ENCODE results near the gene TRAPPC6A. TPM values are rescaled to one million over a fixed set of nuclear protein-coding genes. Genes with fewer than 3 reads are reported as not detected.

TRAPPC6A gene
- total and polyA plus RNA-seq, 2 donors (not counting 1 experiment from before 2014, with no cell fraction given), result 40.3 to 79.0 TPM

DNA sequence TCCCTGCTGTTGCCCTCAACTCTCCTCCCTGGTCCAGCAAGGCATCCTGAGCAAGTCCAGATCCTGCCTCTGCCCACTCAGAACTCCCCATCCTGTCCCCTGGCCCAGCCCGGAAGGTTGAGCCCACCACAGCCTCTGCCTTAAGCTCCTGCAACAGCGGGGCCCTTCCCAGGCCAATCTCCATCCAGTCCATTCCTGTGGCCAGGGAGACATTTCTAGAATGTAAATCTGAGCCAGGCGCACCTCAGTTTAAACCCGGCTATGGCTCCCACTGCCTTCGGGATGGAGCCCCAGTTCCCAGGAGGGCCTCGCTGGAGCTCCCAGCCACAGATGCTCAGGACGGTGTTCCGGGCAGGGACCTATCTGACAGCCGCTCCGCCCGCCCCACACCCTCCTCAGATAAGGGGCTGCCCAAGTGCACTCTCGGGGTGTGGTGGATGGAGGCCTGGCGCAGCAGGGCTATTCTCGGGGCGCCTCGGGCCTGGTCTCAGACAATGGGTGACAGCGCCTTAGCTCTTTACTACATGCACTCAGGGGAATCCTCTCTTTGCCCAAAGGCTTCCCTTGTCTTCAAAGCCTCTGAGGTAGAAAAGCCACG, 5.3 kb downstream of the TRAPPC6A start:
- no peak for ATAC-seq (ENCODE audit: low read depth)
- ChIA-PET CTCF (no interaction called here), POLR2A (no interaction called here)
- Histone ChIP-seq H3K36me3 (replicated peaks in 1 of 2; ENCODE audit: control extremely low read depth in 1 of 2, control insufficient read depth in 1 of 2, extremely low read depth in 1 of 2, insufficient read depth in 2 of 2, low read length in 1 of 2) (peaks cover 0 to 7% of the 10 kb centered on the region in 2 experiments), H3K4me2 (replicated peaks; ENCODE audit: low read depth, low read length, poor library complexity, severe bottlenecking) (peak overlapping the region; percentile 35), H4K20me1 (ENCODE audit: control insufficient read depth, insufficient read depth, low read length, poor library complexity, severe bottlenecking) (peaks cover 26% of the 10 kb centered on the region), H3K27ac (ENCODE audit: low read length in 2 of 2) (no peak overlapping the region), H3K79me2 (ENCODE audit: control insufficient read depth, insufficient read depth, low read length) (peaks cover 77% of the 10 kb centered on the region), H3K4me3 (ENCODE audit: control extremely low read depth in 1 of 5, extremely low read depth in 1 of 5, insufficient read depth in 1 of 5, low read depth in 2 of 5, low read length in 4 of 5) (no peak overlapping the region), H2AFZ (ENCODE audit: insufficient read depth, low read depth, low read length, poor library complexity, severe bottlenecking) (no peak overlapping the region), H3K9me3 (ENCODE audit: control extremely low read depth in 1 of 3, control insufficient read depth in 2 of 3, insufficient read depth in 1 of 3, low read length in 2 of 3) (no peaks in the 10 kb centered on the region), H3K27me3 (replicated peaks in 1 of 4; ENCODE audit: control extremely low read depth in 1 of 4, control insufficient read depth in 3 of 4, insufficient read depth in 4 of 4, low read length in 3 of 4) (no peaks in the 10 kb centered on the region), H3K4me1 (ENCODE audit: control insufficient read depth in 2 of 2, insufficient read depth in 2 of 2, low read length in 2 of 2) (peaks cover 23 to 39% of the 10 kb centered on the region in 2 donors), H3K9ac (ENCODE audit: low read length) (no peak overlapping the region)
- H3K27me3 Mint-ChIP-seq, result no peaks in the 10 kb centered on the region
- H3K4me1 Mint-ChIP-seq, result peaks cover 27% of the 10 kb centered on the region
- WGBS (ENCODE audit: insufficient coverage), result 100% methylated on average over 7 of the region's 18 CpGs
- no peaks in the 10 kb centered on the region for H3K9me3 Mint-ChIP-seq (ENCODE audit: insufficient read depth)
- no peak for DNase-seq
- intact Hi-C loops (cut with micrococcal nuclease), result no loop called here
- no peak overlapping the region for H3K27ac Mint-ChIP-seq
- no peak overlapping the region for H3K4me3 Mint-ChIP-seq
- TF ChIP-seq, protein P1, sequence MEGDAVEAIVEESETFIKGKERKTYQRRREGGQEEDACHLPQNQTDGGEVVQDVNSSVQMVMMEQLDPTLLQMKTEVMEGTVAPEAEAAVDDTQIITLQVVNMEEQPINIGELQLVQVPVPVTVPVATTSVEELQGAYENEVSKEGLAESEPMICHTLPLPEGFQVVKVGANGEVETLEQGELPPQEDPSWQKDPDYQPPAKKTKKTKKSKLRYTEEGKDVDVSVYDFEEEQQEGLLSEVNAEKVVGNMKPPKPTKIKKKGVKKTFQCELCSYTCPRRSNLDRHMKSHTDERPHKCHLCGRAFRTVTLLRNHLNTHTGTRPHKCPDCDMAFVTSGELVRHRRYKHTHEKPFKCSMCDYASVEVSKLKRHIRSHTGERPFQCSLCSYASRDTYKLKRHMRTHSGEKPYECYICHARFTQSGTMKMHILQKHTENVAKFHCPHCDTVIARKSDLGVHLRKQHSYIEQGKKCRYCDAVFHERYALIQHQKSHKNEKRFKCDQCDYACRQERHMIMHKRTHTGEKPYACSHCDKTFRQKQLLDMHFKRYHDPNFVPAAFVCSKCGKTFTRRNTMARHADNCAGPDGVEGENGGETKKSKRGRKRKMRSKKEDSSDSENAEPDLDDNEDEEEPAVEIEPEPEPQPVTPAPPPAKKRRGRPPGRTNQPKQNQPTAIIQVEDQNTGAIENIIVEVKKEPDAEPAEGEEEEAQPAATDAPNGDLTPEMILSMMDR (IDR thresholded peaks at IDR 0.05), result no peak
- no peak for TF ChIP-seq EZH2 (IDR thresholded peaks at IDR 0.05; ENCODE audit: borderline replicate concordance, insufficient read depth, low read depth, low read length, poor library complexity, severe bottlenecking)

DNA sequence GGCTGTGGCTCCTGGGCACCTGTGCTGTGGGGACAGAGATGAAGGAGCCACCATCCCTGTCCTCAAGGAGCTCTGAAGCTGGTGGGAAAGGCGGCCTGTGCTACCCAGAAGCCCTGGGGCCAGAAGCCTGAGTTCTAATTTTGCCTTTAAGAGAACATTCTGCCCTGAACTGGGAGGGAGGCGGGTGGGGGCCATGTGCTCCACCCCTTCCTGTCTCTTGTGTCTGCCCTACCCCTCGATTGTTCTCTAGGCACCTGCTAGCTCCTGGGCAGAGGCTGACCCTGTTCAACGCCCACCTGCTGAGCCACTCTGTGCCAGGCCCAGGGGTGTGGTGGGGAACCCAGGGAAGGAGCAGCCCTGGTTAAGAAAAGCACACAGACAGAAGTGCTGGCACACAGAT, 5.9 kb downstream of the TRAPPC6A start:
- 48% methylated on average over 4 of the region's 4 CpGs for WGBS (ENCODE audit: insufficient coverage)
- ChIA-PET POLR2A (no interaction called here), CTCF (interaction anchor here (1.6 kb wide), 1 partner anchor 15 kb away, joined by 6 read pairs; no protein-coding TSS in a partner anchor)
- Histone ChIP-seq H3K4me2 (replicated peaks; ENCODE audit: low read depth, low read length, poor library complexity, severe bottlenecking) (peak overlapping the region; percentile 35), H3K9ac (ENCODE audit: low read length) (no peak overlapping the region), H3K79me2 (ENCODE audit: control insufficient read depth, insufficient read depth, low read length) (peaks cover 72% of the 10 kb centered on the region), H3K27me3 (replicated peaks in 1 of 4; ENCODE audit: control extremely low read depth in 1 of 4, control insufficient read depth in 3 of 4, insufficient read depth in 4 of 4, low read length in 3 of 4) (no peaks in the 10 kb centered on the region), H3K27ac (ENCODE audit: low read length in 2 of 2) (no peak overlapping the region), H3K4me3 (ENCODE audit: control extremely low read depth in 1 of 5, extremely low read depth in 1 of 5, insufficient read depth in 1 of 5, low read depth in 2 of 5, low read length in 4 of 5) (no peak overlapping the region), H2AFZ (ENCODE audit: insufficient read depth, low read depth, low read length, poor library complexity, severe bottlenecking) (no peak overlapping the region), H3K4me1 (ENCODE audit: control insufficient read depth in 2 of 2, insufficient read depth in 2 of 2, low read length in 2 of 2) (peaks cover 18 to 34% of the 10 kb centered on the region in 2 donors), H4K20me1 (ENCODE audit: control insufficient read depth, insufficient read depth, low read length, poor library complexity, severe bottlenecking) (peaks cover 26% of the 10 kb centered on the region), H3K36me3 (replicated peaks in 1 of 2; ENCODE audit: control extremely low read depth in 1 of 2, control insufficient read depth in 1 of 2, extremely low read depth in 1 of 2, insufficient read depth in 2 of 2, low read length in 1 of 2) (peaks cover 0 to 7% of the 10 kb centered on the region in 2 experiments), H3K9me3 (ENCODE audit: control extremely low read depth in 1 of 3, control insufficient read depth in 2 of 3, insufficient read depth in 1 of 3, low read length in 2 of 3) (no peaks in the 10 kb centered on the region)
- Mint-ChIP-seq H3K9me3 (ENCODE audit: insufficient read depth) (no peaks in the 10 kb centered on the region), H3K27me3 (no peaks in the 10 kb centered on the region), H3K4me3 (no peak overlapping the region), H3K4me1 (peaks cover 22% of the 10 kb centered on the region), H3K27ac (no peak overlapping the region)
- peak; percentile 41 for ATAC-seq (ENCODE audit: low read depth)
- intact Hi-C loops (cut with micrococcal nuclease), result no loop called here
- TF ChIP-seq, protein P1 (IDR thresholded peaks at IDR 0.05), result no peak
- no peak for TF ChIP-seq EZH2 (IDR thresholded peaks at IDR 0.05; ENCODE audit: borderline replicate concordance, insufficient read depth, low read depth, low read length, poor library complexity, severe bottlenecking)
- DNase-seq, result no peak
